ENCODE data around the gene SHLD1.

Gene SHLD1

GRCh38 chr20:5841522-5841921 is 91.3 kb downstream of the SHLD1 start:
- TF ChIP-seq CTCF (IDR thresholded peaks at IDR 0.05; ENCODE audit: low read depth, low read length): no peak
- no peak for DNase-seq (ENCODE audit: extremely low read depth, low read depth)

- DNase-seq (ENCODE audit: extremely low read depth, low read depth): no peak
- no peak for TF ChIP-seq CTCF (IDR thresholded peaks at IDR 0.05; ENCODE audit: low read depth, low read length)
Observed at GRCh38 chr20:5842465-5842864, 92.3 kb downstream of the SHLD1 start.

- TF ChIP-seq CTCF (IDR thresholded peaks at IDR 0.05; ENCODE audit: low read depth, low read length): no peak
- DNase-seq (ENCODE audit: extremely low read depth, low read depth): no peak
Observed at GRCh38 chr20:5843054-5843592, 92.9 kb downstream of the SHLD1 start.

GRCh38 chr20:5844063-5844681 is 94.0 kb downstream of the SHLD1 start:
- DNase-seq (ENCODE audit: extremely low read depth, low read depth): no peak

GRCh38 chr20:5845681-5846615 is 95.7 kb downstream of the SHLD1 start:
- DNase-seq (ENCODE audit: extremely low read depth, low read depth): no peak
- no peak for TF ChIP-seq CTCF (IDR thresholded peaks at IDR 0.05; ENCODE audit: low read depth, low read length)

More at GRCh38 chr20:5844063-5844681, 94.0 kb downstream of the SHLD1 start:
- no peak for TF ChIP-seq CTCF (IDR thresholded peaks at IDR 0.05; ENCODE audit: low read depth, low read length)

- TF ChIP-seq CTCF (IDR thresholded peaks at IDR 0.05; ENCODE audit: low read depth, low read length): no peak
- DNase-seq (ENCODE audit: extremely low read depth, low read depth): no peak
Observed at GRCh38 chr20:5848711-5849505, 98.7 kb downstream of the SHLD1 start.
